PFSK-1 (cell line): ENCODE results near the gene KIF19.

Experiments used
- POLR2AphosphoS5 ChIP-seq: IDR thresholded peaks from 2 replicates; pipeline ENCODE4 v1.6.1; 2012; ENCODE audit warnings: low read depth, mild to moderate bottlenecking, control low read depth, low read length, moderate library complexity
- SIN3A ChIP-seq: IDR thresholded peaks from 2 replicates; pipeline ENCODE4 v1.6.1; 2012; ENCODE audit warnings: mild to moderate bottlenecking, low read length, moderate library complexity, borderline replicate concordance; ENCODE audit not compliant: insufficient read depth
- TAF1 ChIP-seq: IDR thresholded peaks from 2 replicates; pipeline ENCODE4 v1.6.1; 2012; ENCODE audit warnings: low read length, control low read depth, borderline replicate concordance; ENCODE audit not compliant: insufficient read depth
- TF ChIP-seq, protein P1 (sequence below), 2 experiments: IDR thresholded peaks; 2 replicates each; pipeline versions ENCODE4 v1.6.1 to v1.8.0; 2011 to 2012; ENCODE audit warnings: low read depth in 2 of 2, low read length in 2 of 2, control low read depth in 1 of 2, inconsistent platforms in 1 of 2, mild to moderate bottlenecking in 1 of 2, moderate library complexity in 1 of 2; ENCODE audit not compliant: insufficient read depth in 1 of 2

- no peak for TF ChIP-seq POLR2AphosphoS5
- TF ChIP-seq SIN3A, result no peak
- TF ChIP-seq, protein P1, sequence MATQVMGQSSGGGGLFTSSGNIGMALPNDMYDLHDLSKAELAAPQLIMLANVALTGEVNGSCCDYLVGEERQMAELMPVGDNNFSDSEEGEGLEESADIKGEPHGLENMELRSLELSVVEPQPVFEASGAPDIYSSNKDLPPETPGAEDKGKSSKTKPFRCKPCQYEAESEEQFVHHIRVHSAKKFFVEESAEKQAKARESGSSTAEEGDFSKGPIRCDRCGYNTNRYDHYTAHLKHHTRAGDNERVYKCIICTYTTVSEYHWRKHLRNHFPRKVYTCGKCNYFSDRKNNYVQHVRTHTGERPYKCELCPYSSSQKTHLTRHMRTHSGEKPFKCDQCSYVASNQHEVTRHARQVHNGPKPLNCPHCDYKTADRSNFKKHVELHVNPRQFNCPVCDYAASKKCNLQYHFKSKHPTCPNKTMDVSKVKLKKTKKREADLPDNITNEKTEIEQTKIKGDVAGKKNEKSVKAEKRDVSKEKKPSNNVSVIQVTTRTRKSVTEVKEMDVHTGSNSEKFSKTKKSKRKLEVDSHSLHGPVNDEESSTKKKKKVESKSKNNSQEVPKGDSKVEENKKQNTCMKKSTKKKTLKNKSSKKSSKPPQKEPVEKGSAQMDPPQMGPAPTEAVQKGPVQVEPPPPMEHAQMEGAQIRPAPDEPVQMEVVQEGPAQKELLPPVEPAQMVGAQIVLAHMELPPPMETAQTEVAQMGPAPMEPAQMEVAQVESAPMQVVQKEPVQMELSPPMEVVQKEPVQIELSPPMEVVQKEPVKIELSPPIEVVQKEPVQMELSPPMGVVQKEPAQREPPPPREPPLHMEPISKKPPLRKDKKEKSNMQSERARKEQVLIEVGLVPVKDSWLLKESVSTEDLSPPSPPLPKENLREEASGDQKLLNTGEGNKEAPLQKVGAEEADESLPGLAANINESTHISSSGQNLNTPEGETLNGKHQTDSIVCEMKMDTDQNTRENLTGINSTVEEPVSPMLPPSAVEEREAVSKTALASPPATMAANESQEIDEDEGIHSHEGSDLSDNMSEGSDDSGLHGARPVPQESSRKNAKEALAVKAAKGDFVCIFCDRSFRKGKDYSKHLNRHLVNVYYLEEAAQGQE (IDR thresholded peaks at IDR 0.05; ENCODE audit: insufficient read depth in 1 of 2, low read depth in 2 of 2, low read length in 2 of 2), result no peak
- TF ChIP-seq TAF1, result no peak
Observed at GRCh38 chr17:74324521-74324920, 1.5 kb upstream of the KIF19 start.
